ENCODE results near the gene CEACAM19. TPM values are rescaled to one million over a fixed set of nuclear protein-coding genes. Genes with fewer than 3 reads are reported as not detected.

The CEACAM19 gene
- total RNA-seq, 1 experiment from 2014 or later, result 3.5 TPM

DNA sequence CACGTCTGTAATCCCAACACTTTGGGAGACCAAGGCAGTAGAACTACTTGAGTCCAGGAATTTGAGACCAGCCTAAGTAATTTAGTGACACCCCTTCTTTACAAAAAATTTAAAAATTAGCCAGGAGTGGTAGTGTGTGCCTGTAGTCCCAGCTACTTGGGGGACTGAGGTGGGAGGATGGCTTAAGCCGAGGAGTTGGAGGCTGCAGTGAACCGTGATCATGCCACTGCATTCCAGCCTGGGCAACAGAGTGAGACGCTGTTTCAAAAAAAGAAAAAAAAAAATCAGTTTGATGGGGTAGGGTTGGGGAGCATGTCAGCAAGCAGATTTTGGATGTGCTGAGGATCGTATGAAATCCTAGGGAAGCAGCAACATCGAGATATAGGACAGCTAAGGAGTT, 4.2 kb downstream of the CEACAM19 start:
- H3K23me2 ChIP-seq (ENCODE audit: insufficient read length, low read depth, low read length, poor library complexity, severe bottlenecking), result no peaks in the 10 kb centered on the region
- H3K27me3 ChIP-seq (ENCODE audit: insufficient read depth, low read length), result no peaks in the 10 kb centered on the region; the same call in 1 of the 2 replicates
- no CpG with 5 or more reads among the region's 6 CpGs for WGBS (ENCODE audit: extremely low coverage, insufficient read length, low lambda C conversion rate)
- no peaks in the 10 kb centered on the region for H3K79me2 ChIP-seq (ENCODE audit: insufficient read depth, low read length)
- no peak overlapping the region for H3K9ac ChIP-seq (ENCODE audit: extremely low read depth, insufficient read length, low read length)
- no peak overlapping the region for H3K23ac ChIP-seq (ENCODE audit: insufficient read length, low read depth, low read length)
- no peak overlapping the region for H4K91ac ChIP-seq (ENCODE audit: insufficient read length, low read depth, low read length)
- H3K56ac ChIP-seq (ENCODE audit: insufficient read length, low read depth, low read length), result no peak overlapping the region
- no peak overlapping the region for H2BK20ac ChIP-seq (ENCODE audit: low read depth, low read length, poor library complexity, severe bottlenecking)
- H3K4me2 ChIP-seq (ENCODE audit: insufficient read depth, insufficient read length, low read length), result no peak overlapping the region
- H3K27me3 Mint-ChIP-seq (ENCODE audit: low read depth), result no peaks in the 10 kb centered on the region; the same call in none of the 2 replicates
- peaks cover 5 to 8% of the 10 kb centered on the region in 2 experiments for H3K4me1 Mint-ChIP-seq
- H2AK5ac ChIP-seq (ENCODE audit: insufficient read length, low read length), result no peak overlapping the region
- H3K9me3 ChIP-seq (ENCODE audit: control insufficient read depth, low read depth, low read length), result no peaks in the 10 kb centered on the region
- no peak overlapping the region for H3K27ac ChIP-seq (ENCODE audit: insufficient read length, low read depth, low read length)
- H3T11ph ChIP-seq (ENCODE audit: low read length), result no peak overlapping the region
- H2AFZ ChIP-seq (ENCODE audit: low read length), result no peak overlapping the region
- no peak overlapping the region for H2BK15ac ChIP-seq (ENCODE audit: low read depth, low read length)
- no peak overlapping the region for H3K4me3 Mint-ChIP-seq
- H3K9me3 Mint-ChIP-seq, result no peaks in the 10 kb centered on the region; a peak in 1 of 5 replicates
- TF ChIP-seq, protein P1, sequence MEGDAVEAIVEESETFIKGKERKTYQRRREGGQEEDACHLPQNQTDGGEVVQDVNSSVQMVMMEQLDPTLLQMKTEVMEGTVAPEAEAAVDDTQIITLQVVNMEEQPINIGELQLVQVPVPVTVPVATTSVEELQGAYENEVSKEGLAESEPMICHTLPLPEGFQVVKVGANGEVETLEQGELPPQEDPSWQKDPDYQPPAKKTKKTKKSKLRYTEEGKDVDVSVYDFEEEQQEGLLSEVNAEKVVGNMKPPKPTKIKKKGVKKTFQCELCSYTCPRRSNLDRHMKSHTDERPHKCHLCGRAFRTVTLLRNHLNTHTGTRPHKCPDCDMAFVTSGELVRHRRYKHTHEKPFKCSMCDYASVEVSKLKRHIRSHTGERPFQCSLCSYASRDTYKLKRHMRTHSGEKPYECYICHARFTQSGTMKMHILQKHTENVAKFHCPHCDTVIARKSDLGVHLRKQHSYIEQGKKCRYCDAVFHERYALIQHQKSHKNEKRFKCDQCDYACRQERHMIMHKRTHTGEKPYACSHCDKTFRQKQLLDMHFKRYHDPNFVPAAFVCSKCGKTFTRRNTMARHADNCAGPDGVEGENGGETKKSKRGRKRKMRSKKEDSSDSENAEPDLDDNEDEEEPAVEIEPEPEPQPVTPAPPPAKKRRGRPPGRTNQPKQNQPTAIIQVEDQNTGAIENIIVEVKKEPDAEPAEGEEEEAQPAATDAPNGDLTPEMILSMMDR (conservative IDR thresholded peaks at IDR 0.05), result no peak
- no peak overlapping the region for H4K8ac ChIP-seq (replicated peaks; ENCODE audit: insufficient read length, low read depth, low read length)
- H3K14ac ChIP-seq (ENCODE audit: insufficient read depth, low read length), result no peak overlapping the region
- H3K27ac Mint-ChIP-seq, result no peak overlapping the region
- no peak overlapping the region for H4K5ac ChIP-seq (ENCODE audit: insufficient read length, low read depth, low read length)
- H4K20me1 ChIP-seq (ENCODE audit: control insufficient read depth, insufficient read depth, insufficient read length), result no peaks in the 10 kb centered on the region
- DNase-seq, result no peak
- no peaks in the 10 kb centered on the region for H3K79me1 ChIP-seq (ENCODE audit: insufficient read depth, low read depth, low read length, poor library complexity, severe bottlenecking)
- H3K4ac ChIP-seq (ENCODE audit: low read depth, low read length), result no peak overlapping the region
- no peak overlapping the region for H3K18ac ChIP-seq (ENCODE audit: insufficient read length, low read depth, low read length)
- H2BK120ac ChIP-seq (ENCODE audit: low read depth, low read length, poor library complexity, severe bottlenecking), result no peak overlapping the region
- H3K4me1 ChIP-seq (ENCODE audit: insufficient read depth, low read length), result no peaks in the 10 kb centered on the region
- no peak overlapping the region for H2BK5ac ChIP-seq (ENCODE audit: insufficient read length, low read length)
- no peak overlapping the region for H2BK12ac ChIP-seq (ENCODE audit: insufficient read length, low read depth, low read length)
- no peaks in the 10 kb centered on the region for H3K36me3 Mint-ChIP-seq (ENCODE audit: insufficient read depth in 1 of 3, low read depth in 3 of 3)
